HG02623 (cell line): ENCODE results near the gene NR3C1.

Source experiments
- ATAC-seq: cut with Tn5 transposase; IDR thresholded peaks from one replicate; pipeline ENCODE4 v1.9.1; 2021; ENCODE audit warnings: moderate library complexity; ENCODE audit not compliant: unreplicated experiment

The NR3C1 gene

GRCh38 chr5:143239882-143240518, 163.5 kb downstream of the NR3C1 start:
- ATAC-seq: no peak

DNA sequence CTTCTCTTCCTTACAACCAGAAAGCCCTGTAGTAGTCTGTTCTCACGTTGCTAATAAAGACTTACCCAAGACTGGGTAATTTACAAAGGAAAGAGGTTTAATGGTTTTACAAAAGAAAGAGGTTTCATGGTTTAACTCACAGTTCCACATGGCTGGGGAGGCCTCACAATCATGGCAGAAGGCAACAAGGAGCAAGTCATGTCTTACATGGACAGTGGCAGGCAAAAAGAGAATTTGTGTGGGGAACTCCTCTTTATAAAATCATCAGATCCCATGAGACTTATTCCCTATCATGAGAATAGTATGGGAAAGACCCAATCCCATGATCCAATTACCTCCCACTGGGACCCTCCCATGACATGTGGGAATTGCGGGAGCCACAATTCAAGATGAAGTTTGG, 164.9 kb downstream of the NR3C1 start:
- ATAC-seq: no peak

DNA sequence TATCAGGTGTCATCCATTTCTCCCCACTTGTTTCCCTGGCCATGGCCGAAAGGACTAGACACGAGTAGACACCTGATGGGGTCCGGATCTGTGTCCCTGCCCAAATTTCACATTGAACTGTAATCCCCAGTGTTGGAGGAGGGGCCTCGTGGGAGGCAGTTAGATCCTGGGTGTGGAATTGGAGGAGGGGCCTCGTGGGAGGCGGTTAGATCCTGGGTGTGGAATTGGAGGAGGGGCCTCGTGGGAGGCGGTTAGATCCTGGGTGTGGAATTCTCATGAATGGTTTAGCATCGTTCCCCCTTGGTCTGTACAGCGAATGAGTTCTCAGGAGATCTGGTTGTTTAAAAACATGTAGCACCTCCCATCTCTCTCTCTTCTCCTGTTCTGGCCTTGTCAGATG, 165.8 kb downstream of the NR3C1 start:
- ATAC-seq: no peak

GRCh38 chr5:143236682-143237081, 166.8 kb downstream of the NR3C1 start:
- no peak for ATAC-seq

- ATAC-seq: no peak
Observed at GRCh38 chr5:143235423-143235822, 168.1 kb downstream of the NR3C1 start.

DNA sequence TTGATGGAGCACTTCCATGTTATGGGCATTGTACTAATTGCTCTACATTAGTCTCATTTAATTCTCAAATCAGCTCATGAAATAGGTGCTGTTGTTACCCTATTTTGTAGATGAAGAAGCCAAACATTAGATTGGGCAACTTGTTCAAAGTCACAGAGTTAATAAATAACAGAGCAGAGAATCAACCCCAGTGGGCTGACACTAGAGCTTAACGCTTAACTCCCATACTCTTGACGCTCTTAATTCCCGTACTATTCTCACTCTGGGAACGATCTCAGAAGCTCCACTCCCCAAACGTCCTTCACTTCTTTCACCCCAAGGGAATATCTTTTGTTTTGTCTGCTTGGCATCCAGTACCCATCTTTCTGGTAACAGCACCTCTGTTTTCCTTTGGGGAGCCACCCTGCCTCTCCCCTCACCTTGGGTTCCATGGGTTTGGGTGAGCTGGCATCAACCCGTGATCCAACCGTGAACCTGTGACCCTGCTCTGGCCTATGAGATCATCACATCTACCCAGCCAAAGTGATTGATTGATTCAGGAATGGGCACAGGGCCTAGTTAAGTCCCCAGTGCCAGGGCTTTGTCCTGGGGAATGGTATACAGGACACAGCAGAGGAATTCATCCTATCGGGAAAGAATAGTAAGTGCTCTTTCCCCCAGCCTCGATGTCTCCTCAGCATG, 169.2 kb downstream of the NR3C1 start:
- no peak for ATAC-seq

DNA sequence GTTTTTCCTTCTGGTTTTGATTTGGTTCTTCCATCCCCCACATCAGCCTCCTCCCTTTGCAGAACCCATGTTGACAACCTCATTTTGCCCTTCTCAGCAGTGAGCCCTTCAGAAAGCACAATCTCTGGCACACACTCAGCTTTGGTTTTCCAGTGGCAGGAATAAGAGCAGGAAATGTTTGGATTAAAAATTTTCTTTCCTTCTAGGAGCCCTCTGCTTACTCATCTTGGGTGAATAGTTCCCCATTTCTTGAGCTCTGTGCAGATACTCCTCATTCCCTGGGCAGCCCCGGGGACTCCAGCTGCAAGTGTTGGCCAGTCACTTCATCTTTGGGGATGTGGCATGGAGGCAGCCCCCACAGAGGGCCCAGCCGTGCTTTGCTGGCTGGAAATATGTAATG, 170.5 kb downstream of the NR3C1 start:
- ATAC-seq: no peak

DNA sequence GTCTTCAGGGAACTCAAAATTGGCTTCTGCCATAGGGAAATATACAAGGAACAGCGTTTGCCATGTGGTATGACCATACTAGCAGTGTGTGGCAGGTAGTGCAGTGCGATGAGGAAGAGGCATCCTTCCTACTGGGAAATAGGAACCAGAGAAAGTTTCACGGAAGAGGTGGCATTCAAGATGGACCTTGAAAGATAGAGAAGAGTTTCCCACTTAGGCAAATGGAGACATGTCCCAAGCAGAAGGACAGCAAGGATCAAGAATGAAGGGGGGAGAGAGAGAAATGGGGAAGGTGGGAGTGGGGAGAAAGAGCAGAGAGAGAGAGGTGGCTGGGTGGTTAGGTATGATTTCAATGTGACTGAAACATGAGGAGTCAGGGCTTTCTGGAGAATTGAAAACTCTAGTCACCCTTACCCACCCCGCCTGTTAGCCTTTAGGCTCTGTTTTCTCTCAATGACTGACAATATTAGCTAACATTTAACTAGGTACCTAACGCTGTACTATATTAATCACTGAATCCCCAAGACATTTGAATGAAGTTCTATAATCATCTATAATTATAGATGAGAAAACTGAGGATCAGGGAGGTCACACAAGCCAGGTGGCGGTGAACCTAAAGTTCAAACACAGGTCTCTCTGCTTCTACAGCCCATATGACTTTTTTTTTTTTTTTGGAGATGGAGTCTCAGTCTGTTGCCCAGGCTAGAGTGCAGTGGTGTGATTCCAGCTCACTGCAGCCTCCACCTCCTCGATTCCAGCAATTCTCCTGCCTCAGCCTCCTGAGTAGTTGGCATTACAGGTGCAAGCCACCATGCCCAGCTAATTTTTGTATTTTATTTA, 171.3 kb downstream of the NR3C1 start:
- no peak for ATAC-seq

DNA sequence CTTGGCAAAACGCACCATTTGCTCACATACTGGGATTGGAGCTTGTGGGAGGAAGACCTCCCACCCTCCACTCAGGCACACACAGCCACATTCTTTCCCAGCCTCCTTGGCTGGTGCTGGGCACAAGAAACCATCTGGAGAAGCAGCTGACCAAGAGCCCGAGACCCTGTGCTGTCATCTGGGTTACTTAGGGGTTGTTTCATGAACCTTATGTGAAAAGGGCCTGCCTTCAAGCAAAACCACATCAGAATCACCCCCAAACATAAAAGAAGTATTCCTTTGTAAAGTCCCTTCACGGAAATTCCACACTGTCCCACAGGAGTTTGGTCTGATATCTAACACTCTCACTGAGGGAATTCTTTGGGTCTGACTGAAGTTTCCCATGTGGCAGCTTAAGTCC, 172.1 kb downstream of the NR3C1 start:
- no peak for ATAC-seq

GRCh38 chr5:143230676-143230996, 172.8 kb downstream of the NR3C1 start:
- no peak for ATAC-seq

- ATAC-seq: peak; percentile 86
Observed at GRCh38 chr5:143229896-143230675, 173.4 kb downstream of the NR3C1 start.

- ATAC-seq: peak; percentile 32
Observed at GRCh38 chr5:143229426-143229895, 174.0 kb downstream of the NR3C1 start.

DNA sequence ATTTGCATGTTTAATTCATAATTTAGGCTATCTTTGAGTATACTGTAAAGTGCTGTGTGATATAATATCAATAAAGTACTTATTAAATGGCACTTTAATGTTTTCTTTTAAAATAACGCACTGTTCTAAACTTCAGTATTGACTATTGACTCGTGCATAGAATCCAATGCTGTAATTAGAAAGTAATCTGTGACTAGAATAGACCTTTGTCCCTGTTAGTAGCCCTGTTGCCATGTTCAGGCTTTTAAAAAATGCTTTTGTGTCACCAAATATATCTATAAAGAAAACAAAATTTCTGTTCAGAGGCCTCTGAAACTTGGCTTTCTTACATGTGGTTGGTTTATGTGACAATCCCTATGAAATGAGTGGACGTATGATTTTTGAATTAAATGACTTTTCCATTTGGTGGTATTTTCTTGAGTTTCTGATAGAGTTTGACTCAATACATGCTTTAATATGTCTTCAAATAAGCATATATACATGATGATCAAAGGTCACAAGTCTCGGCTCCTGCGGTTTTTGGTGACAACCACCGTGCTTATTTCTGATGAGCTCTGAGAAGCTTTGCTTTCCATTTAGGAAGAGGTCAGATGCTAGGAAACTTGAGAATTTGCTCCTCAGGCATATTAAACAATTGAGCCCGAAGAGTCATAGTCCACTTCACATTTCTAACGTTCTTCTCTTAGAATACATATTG, 174.7 kb downstream of the NR3C1 start:
- ATAC-seq: no peak
